H1 (cell line): ENCODE data around the gene LIG1. TPM values are rescaled to one million over a fixed set of nuclear protein-coding genes. Genes with fewer than 3 reads are reported as not detected.

Experiments used
- ASH2L ChIP-seq: fragments of 200-600, 300-600 bp; sonication (generic); IDR thresholded peaks from one replicate; pipeline ENCODE4 v1.7.1; 2017; ENCODE audit warnings: low read length
- BRCA1 ChIP-seq: IDR thresholded peaks from 2 replicates; pipeline ENCODE4 v1.6.1; 2012; ENCODE audit warnings: low read depth, low read length, improper control_type of control experiment
- CBX5 ChIP-seq: fragments of 300-800, 300-1000 bp; sonication (generic); IDR thresholded peaks from 2 replicates; pipeline ENCODE4 v1.7.1; 2016; ENCODE audit warnings: antibody characterized with exemption, low read length, low read depth
- EGR1 ChIP-seq: IDR thresholded peaks from 2 replicates; pipeline ENCODE4 v1.6.1; 2011; ENCODE audit warnings: low read depth, low read length, borderline replicate concordance
- EZH2 ChIP-seq: fragments of 200-600 bp; sonication (generic); IDR thresholded peaks from 2 replicates; pipeline ENCODE4 v1.7.1; 2012; ENCODE audit warnings: low read depth, mild to moderate bottlenecking, moderate library complexity, low read length, inconsistent platforms; ENCODE audit not compliant: severe bottlenecking
- FOSL1 ChIP-seq: IDR thresholded peaks from 2 replicates; pipeline ENCODE4 v1.6.1; 2011; ENCODE audit warnings: mild to moderate bottlenecking, low read depth, low read length, moderate library complexity; ENCODE audit not compliant: insufficient read depth
- HDAC2 ChIP-seq, 2 experiments: fragments of 300-600 bp in 1 of 2; sonication (generic) in 1 of 2; IDR thresholded peaks; 2 replicates each; pipeline ENCODE4 v1.6.1; 2011 to 2012; ENCODE audit warnings: low read depth in 2 of 2, low read length in 2 of 2, mild to moderate bottlenecking in 2 of 2, moderate library complexity in 2 of 2, borderline replicate concordance in 1 of 2, inconsistent platforms in 1 of 2
- KDM1A ChIP-seq: fragments of 200-600, 300-600 bp; sonication (generic); IDR thresholded peaks from 2 replicates; pipeline ENCODE4 v1.7.1; 2016; ENCODE audit warnings: mild to moderate bottlenecking, low read length, borderline replicate concordance
- NRF1 ChIP-seq: IDR thresholded peaks from 2 replicates; pipeline ENCODE4 v1.6.1; 2011; ENCODE audit warnings: mild to moderate bottlenecking, low read depth, low read length, improper control_type of control experiment
- POLR2AphosphoS5 ChIP-seq: IDR thresholded peaks from 2 replicates; pipeline ENCODE4 v1.6.1; 2011; ENCODE audit warnings: low read depth, low read length
- RXRA ChIP-seq: IDR thresholded peaks from 2 replicates; pipeline ENCODE4 v1.6.1; 2011; ENCODE audit warnings: low read depth, mild to moderate bottlenecking, low read length, moderate library complexity; ENCODE audit not compliant: insufficient read depth
- SAP30 ChIP-seq: fragments of 300-600 bp; sonication (generic); IDR thresholded peaks from 2 replicates; pipeline ENCODE4 v1.7.1; 2012; ENCODE audit warnings: low read length, moderate library complexity, mild to moderate bottlenecking, inconsistent platforms; ENCODE audit not compliant: insufficient read depth, insufficient replicate concordance
- SIX5 ChIP-seq: IDR thresholded peaks from 2 replicates; pipeline ENCODE4 v1.6.1; 2011; ENCODE audit warnings: mild to moderate bottlenecking, low read depth, low read length
- SP1 ChIP-seq: IDR thresholded peaks from 2 replicates; pipeline ENCODE4 v1.6.1; 2011; ENCODE audit warnings: low read depth, low read length
- SUZ12 ChIP-seq: fragments of 200-600 bp; sonication (generic); IDR thresholded peaks from 2 replicates; pipeline ENCODE4 v1.6.1; 2012; ENCODE audit warnings: mild to moderate bottlenecking, inconsistent platforms, low read length, moderate library complexity, mixed read lengths
- TAF1 ChIP-seq: IDR thresholded peaks from 2 replicates; pipeline ENCODE4 v1.6.1; 2011; ENCODE audit warnings: mild to moderate bottlenecking, low read depth, low read length
- USF2 ChIP-seq: IDR thresholded peaks from 2 replicates; pipeline ENCODE4 v1.6.1; 2011; ENCODE audit warnings: low read length, improper control_type of control experiment
- YY1 ChIP-seq: IDR thresholded peaks from 2 replicates; pipeline ENCODE4 v1.6.1; 2011; ENCODE audit warnings: low read depth, mild to moderate bottlenecking, low read length
- ZNF274 ChIP-seq: IDR thresholded peaks from 2 replicates; pipeline ENCODE4 v1.7.0; 2012; ENCODE audit warnings: low read length, borderline replicate concordance; ENCODE audit errors: extremely low read depth
- polyA plus RNA-seq, 7 experiments: library from polyadenylated mRNA; depleted of rRNA in 3 of 7; stranded (reverse) in 5 of 7; unstranded in 2 of 7; fragments of >200 nt in 5 of 7; fragments of 200-250 nt in 2 of 7; gene quantifications; 1 replicate in 5 of 7; 2 replicates in 1 of 7; 4 replicates in 1 of 7; pipeline versions ENCODE4 v1.2.1 to v1.2.3, GENCODE V29; 2011 to 2013; ENCODE audit warnings: missing spikeins in 2 of 7, mixed read lengths in 2 of 7
- total RNA-seq: library from RNA; stranded (reverse); fragmentation: NEBNext Ultra II Directional; extraction: Animal tissue kit (Norgen Biotek cat#: 25700); gene quantifications from 2 replicates; pipeline ENCODE4 v1.2.1, GENCODE V29; 2021
- TF ChIP-seq, protein P1 (sequence below), 3 experiments: IDR thresholded peaks; 1 replicate in 2 of 3; 2 replicates in 1 of 3; pipeline versions ENCODE4 v1.5.1 to v1.6.1; 2011; ENCODE audit warnings: low read length in 3 of 3, mild to moderate bottlenecking in 3 of 3, inconsistent platforms in 2 of 3, low read depth in 1 of 3, moderate library complexity in 1 of 3; ENCODE audit not compliant: insufficient read depth in 1 of 3; ENCODE audit errors: control extremely low read depth in 1 of 3

Gene LIG1
- total and polyA plus RNA-seq, 2 of the 8 experiments (the other 6 are each of a cell fraction or from before 2014, with no cell fraction given): 67.6 to 113 TPM

DNA sequence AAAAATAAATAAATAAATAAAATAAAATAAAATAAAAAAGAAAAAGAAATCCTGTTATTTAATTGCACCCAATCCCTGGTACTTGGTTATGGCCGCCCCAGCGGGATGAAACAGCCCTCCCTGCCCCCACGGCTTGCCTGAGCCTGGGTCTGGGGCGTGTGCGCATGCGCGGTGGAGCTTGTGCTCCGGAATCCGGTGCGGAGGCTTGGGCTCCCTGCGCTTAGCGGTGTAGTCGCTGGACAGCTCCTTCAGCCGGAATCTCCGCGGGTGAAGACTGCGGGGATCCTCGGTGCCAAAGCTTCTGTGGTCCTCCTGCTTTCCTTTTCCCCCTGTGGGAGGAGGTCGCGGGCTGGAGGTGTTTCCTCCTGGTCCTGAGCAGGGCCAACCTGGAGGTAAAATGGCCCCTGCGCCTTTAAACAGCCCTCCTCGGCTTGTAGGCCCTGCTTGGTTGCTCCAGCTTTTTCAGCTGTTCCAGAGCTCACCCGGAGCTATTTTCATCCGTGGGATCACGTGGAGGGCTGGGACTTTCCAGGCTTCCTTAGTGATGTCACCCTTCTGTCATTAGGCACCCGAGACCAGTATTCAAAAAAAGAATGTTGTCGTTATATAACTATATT, 59.7 kb downstream of the LIG1 start, which contains the start of gene PLA2G4C (continued):
- TF ChIP-seq, protein P1, sequence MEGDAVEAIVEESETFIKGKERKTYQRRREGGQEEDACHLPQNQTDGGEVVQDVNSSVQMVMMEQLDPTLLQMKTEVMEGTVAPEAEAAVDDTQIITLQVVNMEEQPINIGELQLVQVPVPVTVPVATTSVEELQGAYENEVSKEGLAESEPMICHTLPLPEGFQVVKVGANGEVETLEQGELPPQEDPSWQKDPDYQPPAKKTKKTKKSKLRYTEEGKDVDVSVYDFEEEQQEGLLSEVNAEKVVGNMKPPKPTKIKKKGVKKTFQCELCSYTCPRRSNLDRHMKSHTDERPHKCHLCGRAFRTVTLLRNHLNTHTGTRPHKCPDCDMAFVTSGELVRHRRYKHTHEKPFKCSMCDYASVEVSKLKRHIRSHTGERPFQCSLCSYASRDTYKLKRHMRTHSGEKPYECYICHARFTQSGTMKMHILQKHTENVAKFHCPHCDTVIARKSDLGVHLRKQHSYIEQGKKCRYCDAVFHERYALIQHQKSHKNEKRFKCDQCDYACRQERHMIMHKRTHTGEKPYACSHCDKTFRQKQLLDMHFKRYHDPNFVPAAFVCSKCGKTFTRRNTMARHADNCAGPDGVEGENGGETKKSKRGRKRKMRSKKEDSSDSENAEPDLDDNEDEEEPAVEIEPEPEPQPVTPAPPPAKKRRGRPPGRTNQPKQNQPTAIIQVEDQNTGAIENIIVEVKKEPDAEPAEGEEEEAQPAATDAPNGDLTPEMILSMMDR (IDR thresholded peaks at IDR 0.05; ENCODE audit: control extremely low read depth in 1 of 3, insufficient read depth in 1 of 3, low read depth in 1 of 3, low read length in 3 of 3): no peak
- TF ChIP-seq CBX5 (no peak), EGR1 (no peak), FOSL1 (no peak), SUZ12 (no peak), SAP30 (no peak), ZNF274 (no peak), SIX5 (no peak), BRCA1 (no peak), KDM1A (no peak), NRF1 (peak; percentile 50; the same call in 1 of the 2 replicates), EZH2 (no peak), POLR2AphosphoS5 (no peak), SP1 (no peak), USF2 (0 out of 2 replicates have a peak, but pooled peaks have one; percentile 12), ASH2L (no peak), YY1 (peak; percentile 29), RXRA (no peak), TAF1 (0 out of 2 replicates have a peak, but pooled peaks have one; percentile 37), HDAC2 (IDR thresholded peaks at IDR 0.05; ENCODE audit: borderline replicate concordance in 1 of 2, low read depth in 2 of 2, low read length in 2 of 2) (0 out of 4 replicates have a peak, but pooled peaks of 1 of the 2 experiments have one; percentile 27)
